ENCODE measurements around the gene DPM1.
A peak's percentile ranks its signal among the peaks of the same experiment; 100 is the strongest.

DPM1 gene

DNA sequence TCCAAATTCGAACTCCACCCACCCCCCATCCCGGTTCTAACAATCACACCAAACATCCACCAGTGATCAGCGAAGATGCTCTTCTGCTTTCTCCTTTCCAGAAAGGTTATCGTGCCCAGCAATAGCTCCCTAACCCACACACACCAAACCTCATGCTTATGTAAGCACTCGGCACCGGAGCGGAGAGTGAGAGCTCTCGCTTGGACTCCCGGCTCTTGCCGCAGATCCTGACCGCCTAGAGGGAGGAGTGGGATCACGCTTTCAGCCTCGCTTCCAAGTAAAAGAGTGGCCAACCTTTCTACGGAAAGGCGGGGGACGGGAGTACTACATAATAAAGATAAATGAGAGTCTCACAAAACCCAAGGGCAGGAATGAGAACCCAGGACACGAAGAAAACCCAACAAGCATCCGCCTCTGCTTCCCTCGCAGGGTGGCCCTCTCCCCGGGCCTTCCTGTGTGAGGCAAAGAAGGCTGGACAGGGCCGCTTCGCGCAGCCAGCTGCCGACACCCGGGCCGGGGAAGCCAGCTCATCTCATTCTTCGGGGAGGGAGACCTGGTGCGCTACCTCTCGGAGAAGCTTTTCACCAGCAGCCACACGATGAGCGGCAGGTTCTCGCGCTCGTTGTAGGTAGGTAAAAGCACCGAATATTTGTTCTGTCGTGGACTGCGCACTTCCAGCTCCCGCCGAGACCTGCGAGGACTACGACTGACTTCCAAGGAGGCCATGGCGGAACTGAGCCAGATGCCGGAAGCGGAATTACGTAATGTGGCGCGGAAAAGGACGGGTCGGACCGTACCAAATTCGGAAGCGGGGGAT lies at the start of gene DPM1:
DPM1 (minus strand) TSS at position 735 of the 817 bp plus-strand sequence; CDS start at position 726, 9 bp downstream.
- peak; percentile 82 for DNase-seq (ENCODE audit: low spot score)

DNA sequence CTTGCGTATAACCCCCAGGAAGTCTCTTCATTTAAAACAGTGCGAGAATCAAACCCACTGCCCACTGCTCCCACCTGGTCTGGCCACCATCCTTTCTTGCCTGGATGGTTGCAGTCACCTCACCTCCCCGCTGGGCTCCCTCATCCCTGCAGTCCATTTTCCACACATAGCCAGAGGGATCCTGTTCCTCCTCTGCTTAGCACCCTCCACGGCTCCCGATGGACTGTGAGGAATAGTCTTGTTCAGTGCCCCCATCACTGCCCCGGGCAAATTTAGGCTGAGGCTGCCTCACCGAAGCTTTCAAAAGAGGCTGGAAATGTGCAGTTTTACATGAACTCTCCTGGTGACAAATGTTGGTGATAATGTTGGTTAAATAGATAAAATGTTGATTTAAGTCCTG lies 46.9 kb upstream of the DPM1 start:
- DNase-seq (ENCODE audit: low spot score), result no peak

DNA sequence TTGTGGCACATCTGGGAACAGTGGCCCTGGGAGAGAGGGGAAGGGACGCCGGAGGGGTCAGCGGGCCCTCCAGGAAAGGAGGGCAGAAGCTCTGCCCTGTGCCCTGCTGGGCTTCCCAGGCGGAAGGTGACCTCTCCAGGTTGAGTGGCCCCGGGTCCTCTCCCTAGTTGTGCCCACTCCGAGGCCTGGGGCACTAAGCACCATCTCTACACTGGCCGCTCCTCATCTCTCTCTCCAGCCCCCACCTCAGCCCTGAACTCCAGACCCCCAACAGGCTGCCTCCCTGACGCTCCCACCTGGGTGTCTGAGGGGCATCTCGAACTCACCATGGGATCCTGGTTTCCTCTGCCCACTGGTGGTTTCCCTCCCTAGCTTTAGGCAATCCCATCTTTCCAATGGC lies 46.4 kb upstream of the DPM1 start:
- DNase-seq (ENCODE audit: low spot score), result no peak

DNA sequence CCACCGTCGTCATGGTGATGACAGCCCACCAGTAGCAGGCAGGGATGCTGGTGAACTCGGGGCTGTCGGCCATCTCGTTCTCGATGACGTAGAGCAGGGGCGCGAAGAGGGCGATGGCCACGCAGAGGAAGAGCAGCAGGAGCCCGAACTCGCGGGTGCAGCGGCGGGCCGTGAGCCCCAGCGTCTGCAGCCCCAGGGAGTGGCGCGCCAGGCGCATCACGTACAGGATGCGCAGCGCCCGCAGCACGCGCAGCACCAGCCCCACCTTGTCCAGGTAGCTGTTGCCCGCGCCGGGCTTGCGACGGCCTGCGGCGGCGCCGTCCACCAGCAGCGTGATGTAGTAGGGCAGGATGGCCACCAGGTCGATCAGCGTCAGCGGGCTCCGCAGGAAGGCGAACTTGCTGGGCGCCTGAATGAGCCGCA lies 46.0 kb upstream of the DPM1 start:
- DNase-seq (ENCODE audit: low spot score), result no peak

DNA sequence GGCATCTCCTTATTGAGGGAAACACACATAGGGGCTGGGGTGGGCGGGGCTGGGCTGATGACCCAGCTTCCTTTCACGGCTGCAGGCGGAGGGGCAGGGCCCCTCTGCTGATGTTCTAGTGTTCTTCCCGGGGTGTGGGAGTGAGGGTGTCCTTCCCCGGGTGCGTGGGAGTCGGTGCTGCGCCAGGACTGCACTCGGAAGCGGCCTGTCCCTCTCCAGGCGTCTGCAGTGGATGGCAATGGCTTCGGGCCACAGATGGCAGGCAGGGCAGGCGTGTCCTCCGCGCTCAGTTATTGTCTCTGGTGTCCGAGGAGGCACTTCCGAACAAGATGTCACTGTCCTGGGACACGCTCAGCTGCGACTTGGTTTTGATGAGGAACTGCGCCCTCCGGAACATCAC lies 45.4 kb upstream of the DPM1 start:
- DNase-seq (ENCODE audit: low spot score), result no peak

DNA sequence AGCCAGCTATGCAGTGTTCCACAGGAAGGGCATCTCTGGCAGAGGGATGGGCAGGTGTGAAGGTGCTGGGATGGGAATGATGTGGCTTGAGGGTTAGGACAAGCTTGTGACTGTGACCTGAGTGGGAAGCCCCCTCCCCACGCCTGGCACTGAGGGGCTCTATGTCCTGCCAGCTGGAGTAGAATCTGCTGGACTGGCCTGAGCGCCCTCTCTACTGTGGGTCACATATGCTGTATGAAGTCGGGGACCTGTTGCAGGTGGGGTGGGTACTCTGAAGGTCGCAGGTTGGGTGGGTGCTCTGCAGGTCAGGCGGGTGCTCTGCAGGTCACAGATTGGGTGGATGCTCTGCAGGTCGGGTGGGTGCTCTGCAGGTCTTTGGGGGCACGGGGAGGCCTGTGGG lies 44.3 kb upstream of the DPM1 start:
- DNase-seq (ENCODE audit: low spot score), result no peak

DNA sequence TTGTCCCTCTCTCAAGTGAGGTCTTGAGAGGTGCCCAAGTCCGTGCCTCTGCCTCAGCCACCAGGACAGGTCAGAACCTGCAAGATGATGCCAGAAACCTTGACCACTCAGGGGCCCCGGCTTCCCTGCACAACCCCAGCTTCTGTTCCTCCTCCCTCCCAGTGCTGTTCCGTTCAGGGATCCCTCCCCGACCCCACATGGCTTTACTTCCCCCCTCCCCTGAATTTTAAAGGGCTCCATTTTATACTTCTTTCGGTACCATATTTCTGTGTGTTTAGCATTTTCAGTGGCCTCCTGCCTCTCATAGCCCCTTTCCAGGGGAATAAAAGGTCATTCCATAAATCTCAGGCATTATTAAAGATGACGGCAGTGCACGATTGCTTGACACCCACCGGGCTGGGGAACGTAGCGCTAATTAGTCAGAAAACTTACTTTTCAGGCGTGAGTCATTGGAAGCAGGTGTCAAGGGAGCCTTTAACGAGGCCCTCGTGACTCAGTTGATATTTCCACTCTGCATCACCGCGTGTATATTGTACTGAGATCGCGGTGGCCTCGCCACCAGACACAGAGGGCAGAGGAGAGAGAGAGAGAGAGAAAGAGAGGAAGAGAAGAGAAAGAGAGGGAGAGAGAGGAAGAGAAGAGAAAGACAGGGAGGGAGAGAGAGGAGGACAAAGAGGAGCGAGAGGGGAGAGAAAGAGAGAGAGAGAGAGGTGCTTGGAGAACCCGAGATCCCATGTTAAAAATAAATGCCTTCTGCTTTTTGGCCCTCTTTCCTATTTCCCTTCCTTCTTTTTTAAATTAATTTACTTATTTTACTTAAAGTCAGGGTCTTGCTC lies 43.3 kb upstream of the DPM1 start:
- DNase-seq (ENCODE audit: low spot score), result no peak

DNA sequence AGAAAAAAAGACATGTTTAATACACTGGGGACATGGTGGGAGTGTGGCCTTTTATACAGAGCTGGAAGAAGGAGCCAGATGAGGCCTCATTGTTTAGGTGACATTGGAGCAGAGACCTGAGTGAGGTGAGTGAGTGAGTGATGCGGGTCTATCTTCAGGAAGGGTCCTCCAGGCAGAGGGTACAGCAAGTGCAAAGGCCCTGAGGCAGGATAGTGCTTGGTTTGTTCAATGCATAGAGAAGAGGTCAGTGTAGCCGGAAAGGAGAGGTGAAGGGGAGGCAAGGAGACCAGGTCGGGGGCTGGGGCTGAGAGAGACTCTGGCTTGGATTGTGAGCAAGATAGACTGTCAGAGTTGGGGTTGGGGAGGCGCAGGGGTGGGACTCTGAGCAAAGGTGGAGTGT lies 41.0 kb upstream of the DPM1 start:
- DNase-seq (ENCODE audit: low spot score), result no peak

DNA sequence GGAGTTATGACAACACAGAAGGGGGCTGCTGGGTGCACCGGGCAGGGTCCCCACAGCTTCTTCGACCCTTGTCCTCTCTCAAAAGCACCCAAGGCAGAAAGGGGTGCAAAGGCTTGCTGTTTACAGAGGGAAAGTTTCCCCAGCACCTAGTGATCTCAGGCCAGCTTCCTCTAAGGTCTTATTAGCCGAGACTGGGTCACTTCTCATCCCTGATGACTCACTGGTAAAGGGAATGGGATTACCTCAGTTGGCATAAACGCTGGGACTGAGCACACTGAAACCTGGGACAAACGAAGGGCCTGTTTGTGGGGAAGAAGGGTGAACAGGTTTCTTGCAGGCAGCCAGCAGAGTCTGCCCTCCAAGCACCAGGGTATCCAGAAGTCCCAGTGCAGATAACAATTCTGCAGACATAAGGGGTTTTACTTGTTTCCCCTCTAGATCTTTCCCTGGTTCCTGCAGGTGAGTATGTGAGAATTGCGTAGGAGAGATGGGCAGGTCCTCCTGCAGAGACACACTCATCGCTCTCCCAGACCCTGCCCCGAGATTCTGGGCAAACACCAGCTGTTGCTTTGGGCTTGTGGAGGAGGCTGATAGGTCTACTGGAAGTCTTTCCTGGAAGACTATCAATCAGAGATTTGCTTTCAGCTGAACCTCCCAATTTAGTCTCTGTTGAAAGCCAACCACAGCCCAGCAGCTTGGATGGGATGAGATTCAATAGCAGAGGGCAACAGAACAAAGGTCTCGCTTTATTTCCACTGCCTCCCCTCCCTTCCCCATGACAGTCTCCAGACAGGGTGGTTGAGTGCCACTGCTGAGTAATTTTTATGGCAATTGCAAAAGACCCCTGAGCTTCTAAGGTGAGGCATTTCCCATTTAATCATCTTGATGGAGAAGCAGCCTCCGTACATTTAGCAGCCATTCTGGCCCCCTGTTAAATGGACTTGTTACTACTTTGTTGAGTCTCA lies 38.9 kb upstream of the DPM1 start:
- no peak for DNase-seq (ENCODE audit: low spot score)

DNA sequence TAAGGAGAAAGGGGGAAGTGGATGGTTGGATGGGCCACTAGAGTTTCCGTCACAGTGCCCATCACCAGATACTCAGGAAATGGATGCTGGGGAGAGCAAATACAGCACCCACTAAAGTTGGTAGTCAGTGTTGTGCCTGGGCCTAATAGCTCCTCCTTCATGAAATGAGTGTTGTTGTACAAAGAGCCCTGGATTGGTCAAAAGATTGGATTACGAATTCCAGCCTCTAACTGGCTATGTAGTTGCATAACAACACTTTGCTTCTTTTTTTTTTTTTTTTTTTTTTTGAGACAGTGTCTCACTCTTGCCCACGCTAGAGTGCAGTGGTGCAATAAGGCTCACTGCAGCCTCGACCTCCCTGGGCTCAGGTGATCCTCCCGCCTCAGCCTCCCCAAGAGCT lies 37.2 kb upstream of the DPM1 start:
- DNase-seq (ENCODE audit: low spot score), result no peak

DNA sequence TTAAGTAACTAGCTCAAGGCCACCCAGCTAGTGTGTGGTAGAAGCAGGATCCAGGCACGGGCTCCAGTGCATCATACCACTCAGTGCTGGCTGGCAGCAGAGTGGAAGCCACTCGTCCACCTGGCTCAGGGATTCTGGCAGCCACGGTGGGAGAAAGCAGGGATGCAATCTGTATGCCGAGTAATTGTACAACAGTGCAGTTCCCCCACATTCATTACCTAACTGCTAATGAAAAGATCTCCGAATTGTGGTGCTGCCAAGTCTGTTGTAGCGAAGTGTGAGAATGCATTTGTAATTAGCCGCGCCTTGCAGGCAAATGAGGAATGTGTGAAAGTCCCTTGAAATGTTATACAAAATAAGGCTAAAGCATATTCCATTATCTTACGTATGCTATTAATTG lies 35.5 kb upstream of the DPM1 start:
- DNase-seq (ENCODE audit: low spot score), result no peak

DNA sequence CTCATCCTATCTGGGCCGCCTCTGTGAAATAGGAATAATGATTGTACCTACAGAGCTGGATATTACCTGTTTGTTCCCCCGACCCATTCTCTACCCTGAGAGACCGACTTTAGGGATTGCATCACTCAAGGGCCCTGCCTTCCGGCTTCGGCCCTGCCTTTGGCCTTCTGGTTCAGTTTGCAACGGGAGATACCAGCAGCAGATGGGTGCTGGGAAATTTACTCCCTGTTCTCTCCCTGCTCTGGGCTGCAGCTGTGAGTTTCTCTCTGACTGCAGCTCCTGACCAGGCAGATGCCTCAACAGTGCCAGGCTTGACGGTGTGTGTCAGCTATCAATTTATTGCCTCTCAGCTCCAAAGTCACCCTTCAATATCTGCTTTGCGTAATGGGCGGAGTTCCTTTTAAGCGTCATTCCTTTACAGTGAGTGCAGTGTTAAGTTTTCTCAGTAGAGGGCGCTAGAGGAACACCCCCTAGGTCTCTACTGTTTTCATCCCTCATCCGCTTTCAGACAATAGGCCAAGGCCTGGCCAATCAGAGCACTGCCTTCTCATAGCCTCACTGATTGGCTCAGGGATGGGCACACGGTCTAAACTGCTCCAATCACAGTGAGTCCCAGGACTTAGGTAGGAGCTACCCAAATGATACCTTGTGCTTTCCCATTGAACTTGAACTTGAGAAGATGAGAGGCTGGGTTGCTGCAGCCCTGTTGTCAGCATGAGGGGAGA lies 34.6 kb upstream of the DPM1 start:
- DNase-seq (ENCODE audit: low spot score), result peak; percentile 4

DNA sequence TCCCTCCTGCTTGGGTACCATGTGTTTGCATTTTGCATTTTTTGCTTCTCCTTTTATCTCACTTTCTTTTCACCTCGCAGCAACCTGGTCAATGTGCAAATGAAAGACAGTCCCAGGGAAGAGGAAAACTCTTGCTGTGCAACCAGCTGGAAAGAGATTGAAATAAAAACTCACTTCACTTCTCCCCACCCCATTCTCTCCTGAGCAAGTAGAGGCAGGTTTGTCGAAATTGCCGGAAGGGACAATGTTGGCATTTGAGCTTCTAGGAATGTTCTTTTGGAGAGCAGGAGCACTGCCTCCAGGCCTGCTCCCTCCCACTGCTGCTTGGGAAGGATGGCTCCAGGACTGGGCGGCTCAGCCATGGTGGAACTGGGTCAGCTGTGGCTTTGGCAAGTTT lies 34.0 kb upstream of the DPM1 start:
- DNase-seq (ENCODE audit: low spot score), result no peak

DNA sequence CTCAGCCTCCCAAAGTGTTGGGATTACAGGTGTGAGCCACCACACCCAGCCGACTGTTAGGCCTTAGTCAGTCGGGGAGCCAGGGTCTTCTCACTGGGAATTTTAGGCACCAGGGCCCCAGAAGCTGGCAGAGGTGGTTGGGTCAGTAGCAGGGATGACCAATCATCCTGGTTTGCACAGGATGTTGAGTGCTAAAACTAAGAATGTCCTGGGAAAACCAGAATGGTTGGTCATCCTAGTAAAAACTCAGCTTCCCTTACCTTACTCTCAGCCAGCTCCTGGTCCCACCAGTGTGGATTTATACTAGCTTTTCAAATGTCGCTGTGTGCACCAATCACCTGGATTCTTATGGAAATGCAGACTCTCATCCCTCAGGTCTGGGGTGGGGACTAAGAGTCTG lies 32.7 kb upstream of the DPM1 start:
- DNase-seq (ENCODE audit: low spot score), result no peak

DNA sequence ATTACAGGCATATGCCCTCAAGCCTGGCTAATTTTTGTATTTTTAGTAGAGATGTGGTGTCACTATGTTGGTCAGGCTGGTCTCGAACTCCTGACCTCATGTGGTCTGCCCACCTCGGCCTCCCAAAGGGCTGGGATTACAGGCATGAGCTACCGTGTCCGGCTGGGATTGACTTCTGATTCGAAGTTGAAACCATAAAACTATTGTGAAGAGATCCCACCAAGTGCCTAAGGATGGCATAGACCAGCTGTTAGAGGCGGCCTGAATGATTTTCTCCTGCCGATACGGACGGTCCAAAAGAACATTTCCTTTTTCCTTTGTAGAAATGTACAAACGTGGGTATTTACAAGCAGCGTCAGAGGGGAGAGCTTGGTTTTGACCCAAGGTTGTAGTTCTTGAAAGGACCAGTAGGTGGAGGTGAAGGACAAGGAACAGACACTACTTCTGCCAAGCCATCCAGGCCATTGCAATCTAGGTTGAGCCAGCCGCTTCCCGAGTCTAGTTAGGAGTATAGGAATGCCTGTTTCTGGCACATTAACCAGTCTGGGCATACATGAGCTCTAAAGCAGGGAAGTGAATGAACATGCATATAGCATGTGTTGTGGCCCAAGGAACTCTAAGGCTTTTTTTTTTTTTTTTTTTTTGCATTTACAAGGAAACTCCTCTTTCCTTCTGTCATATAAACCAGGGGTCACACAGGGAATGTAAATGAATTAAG lies 29.3 kb upstream of the DPM1 start:
- peak; percentile 71 for DNase-seq (ENCODE audit: low spot score)

DNA sequence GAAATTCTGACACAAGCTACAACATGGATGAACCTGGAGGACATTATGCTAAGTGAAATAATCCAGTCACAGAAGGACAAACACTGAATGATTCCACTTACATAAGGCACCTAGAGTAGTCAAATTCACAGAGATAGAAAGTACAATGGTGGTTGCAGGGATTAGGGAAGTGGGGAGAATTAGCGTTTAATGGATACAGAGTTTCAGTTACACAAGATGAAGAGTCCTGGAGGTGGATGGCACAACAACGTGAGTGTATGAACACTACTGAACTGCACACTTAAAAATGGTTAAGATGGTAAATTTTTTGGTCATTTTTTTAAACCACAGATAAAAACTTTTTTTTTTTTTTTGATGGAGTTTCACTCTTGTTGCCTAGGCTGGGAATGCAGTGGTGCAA lies 25.0 kb upstream of the DPM1 start:
- DNase-seq (ENCODE audit: low spot score), result no peak

DNA sequence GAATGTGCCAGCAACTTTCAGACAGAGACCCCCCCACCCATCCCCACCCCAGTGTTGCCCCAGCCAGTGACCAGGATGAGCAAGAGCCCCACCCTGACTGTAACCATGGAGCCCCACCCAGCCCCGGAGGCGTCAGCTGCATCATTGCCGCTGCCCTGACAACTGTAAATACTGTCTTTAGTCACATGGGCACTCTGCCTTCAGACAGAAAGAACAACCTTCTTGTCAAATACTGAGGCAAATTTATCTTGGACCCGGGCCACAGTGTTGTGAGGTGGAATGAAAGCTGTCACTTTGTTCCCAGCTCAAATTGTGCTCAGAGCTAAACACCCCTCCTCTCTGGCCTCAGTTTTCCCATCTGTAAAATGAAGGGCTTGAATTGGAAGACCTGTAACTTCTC lies 24.0 kb upstream of the DPM1 start:
- DNase-seq (ENCODE audit: low spot score), result no peak

DNA sequence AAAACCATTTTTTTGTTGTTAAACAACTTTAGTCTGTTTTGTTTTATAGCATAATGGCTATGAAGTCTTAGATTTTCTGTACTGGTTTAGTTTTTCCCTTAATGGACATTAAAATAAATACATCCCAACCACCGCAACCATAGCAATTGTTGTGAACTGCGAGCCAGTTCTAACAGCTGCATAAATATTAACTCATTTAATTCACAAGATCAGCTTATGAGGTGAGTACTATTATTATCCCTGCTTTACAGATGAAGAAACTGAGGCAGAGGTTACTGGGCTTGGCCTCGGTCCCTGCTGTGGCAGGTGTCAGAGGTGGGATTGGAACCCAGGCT lies 23.3 kb upstream of the DPM1 start:
- DNase-seq (ENCODE audit: low spot score), result no peak

DNA sequence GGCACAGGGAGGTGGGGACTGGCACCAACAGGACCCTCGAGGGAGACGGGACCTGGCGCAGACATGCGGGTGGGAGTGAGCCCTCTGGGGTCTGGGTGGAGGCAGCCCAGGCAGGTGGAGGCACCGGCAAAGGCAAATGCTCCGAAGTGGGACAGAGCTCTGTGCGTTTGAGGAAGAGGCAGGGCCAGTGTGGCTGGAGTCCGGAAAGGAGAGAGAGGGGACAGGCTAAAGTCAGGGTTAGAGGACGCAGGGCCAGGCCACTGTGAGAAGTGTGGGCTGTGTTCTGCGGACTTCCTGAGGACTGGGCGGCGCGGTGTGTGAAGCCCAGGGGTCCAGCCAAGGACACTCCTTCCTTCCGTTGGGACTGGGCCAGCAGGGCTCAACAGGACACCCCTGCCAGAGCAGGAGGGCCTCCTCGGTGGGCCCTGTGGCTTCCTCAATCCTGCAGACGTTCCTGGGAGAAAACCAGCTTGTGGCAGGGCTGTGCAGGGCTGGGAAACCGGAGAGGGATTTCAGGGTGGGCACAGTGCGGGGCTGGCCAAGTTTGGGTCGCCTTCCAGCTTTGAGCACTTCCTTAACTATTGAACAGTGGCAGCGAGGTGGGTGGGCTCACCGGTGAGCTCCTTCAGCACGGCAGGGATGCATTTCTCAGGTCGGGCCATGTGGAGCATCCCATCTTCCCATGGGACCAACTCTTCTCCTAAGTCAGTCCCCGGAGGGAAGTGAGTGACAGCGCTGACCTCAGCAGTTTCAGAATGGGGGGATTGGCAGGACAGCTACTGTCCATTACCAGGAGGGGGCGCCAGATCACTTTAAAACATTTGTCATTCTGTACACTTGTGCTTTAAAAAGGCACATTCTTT lies 22.8 kb upstream of the DPM1 start:
- peak; percentile 51 for DNase-seq (ENCODE audit: low spot score)

DNA sequence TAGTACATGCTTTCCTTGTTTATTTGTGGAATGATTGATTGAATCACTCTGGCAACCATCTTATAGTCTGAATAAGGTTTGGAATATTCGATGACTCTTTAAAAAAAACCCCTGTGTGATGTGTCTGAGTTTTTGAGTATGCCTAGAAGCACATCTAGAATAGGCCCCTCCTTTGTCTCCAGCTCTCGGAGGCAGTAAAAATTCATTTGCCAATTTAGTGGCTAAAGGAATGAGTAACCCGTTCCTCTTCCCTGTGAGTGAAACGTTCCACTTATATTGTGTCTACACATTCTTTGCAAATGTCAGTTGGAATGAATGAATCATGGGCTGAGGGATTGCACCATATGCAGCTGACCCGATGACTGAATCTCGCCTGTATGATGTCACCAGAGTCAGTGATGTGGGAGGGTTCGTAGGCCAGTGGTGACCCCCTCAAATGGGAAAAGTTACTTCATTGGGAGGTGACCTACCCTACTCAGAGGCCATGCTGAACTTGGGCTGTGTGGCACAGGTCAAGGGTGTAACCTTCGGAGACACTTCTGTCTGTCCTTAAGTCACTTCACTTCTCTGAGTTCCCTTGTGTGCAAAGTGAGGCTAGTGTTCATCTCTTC lies 21.8 kb upstream of the DPM1 start:
- DNase-seq (ENCODE audit: low spot score), result no peak
